ENCODE results near the gene SIK3. TPM values are rescaled to one million over a fixed set of nuclear protein-coding genes. Genes with fewer than 3 reads are reported as not detected.

Gene SIK3
- total RNA-seq, 2 donors from 2014 or later, result 37.2 to 43.5 TPM

- Histone ChIP-seq H3K4me3 (ENCODE audit: low read length) (no peak overlapping the region), H3K27ac (ENCODE audit: low read depth, low read length) (no peak overlapping the region), H3K36me3 (ENCODE audit: control insufficient read depth, insufficient read depth, low read length) (peaks cover 11% of the 10 kb centered on the region), H3K9me3 (ENCODE audit: control insufficient read depth, low read length) (no peaks in the 10 kb centered on the region), H3K27me3 (ENCODE audit: control insufficient read depth, insufficient read depth, low read length, poor library complexity, severe bottlenecking) (no peaks in the 10 kb centered on the region), H3K4me1 (ENCODE audit: control insufficient read depth, insufficient read depth, low read length) (peaks cover 34% of the 10 kb centered on the region), H3K9ac (ENCODE audit: extremely low read depth, low read length, poor library complexity, severe bottlenecking) (no peak overlapping the region)
- Mint-ChIP-seq H3K4me3 (no peak overlapping the region), H3K9me3 (no peaks in the 10 kb centered on the region), H3K27ac (no peak overlapping the region), H3K36me3 (ENCODE audit: low read depth) (peaks cover 23% of the 10 kb centered on the region), H3K27me3 (ENCODE audit: insufficient read depth) (no peaks in the 10 kb centered on the region), H3K4me1 (peaks cover 54% of the 10 kb centered on the region)
- 80 to 90% methylated on average over 8 to 9 of the region's 9 CpGs for WGBS, 2 experiments (ENCODE audit: insufficient coverage in 1 of 2, insufficient read length in 1 of 2)
- DNase-seq, result no peak
- TF ChIP-seq, protein P1, sequence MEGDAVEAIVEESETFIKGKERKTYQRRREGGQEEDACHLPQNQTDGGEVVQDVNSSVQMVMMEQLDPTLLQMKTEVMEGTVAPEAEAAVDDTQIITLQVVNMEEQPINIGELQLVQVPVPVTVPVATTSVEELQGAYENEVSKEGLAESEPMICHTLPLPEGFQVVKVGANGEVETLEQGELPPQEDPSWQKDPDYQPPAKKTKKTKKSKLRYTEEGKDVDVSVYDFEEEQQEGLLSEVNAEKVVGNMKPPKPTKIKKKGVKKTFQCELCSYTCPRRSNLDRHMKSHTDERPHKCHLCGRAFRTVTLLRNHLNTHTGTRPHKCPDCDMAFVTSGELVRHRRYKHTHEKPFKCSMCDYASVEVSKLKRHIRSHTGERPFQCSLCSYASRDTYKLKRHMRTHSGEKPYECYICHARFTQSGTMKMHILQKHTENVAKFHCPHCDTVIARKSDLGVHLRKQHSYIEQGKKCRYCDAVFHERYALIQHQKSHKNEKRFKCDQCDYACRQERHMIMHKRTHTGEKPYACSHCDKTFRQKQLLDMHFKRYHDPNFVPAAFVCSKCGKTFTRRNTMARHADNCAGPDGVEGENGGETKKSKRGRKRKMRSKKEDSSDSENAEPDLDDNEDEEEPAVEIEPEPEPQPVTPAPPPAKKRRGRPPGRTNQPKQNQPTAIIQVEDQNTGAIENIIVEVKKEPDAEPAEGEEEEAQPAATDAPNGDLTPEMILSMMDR (conservative IDR thresholded peaks at IDR 0.05), result no peak
Measured at GRCh38 chr11:116840746-116841296, 257.4 kb downstream of the SIK3 start.

DNA sequence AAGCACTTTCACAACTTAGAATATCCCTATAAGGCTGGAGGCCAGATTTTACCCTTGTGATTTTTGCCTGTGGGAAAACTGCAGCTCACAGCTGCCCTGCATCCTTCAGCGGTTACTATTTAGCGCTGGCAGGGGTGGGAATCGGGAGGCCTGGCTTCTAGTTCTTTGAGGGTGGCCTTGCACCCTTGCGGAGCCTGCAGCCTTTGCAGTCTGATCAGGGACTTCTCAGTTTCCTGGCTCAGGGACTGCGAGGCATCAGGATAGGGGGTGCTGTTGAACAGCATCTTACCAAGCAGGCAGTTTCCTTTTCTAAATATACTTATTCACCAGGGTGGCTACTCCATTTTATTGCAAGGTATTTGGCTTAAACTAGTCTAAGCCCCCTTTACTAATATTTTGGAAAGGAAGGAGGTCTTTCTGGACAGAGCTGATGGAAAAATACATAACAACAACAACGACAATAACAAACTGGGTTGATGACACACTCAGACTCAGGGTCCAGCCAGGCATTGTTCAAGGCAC lies 257.9 kb downstream of the SIK3 start:
- H3K9me3 Mint-ChIP-seq, result no peaks in the 10 kb centered on the region
- TF ChIP-seq, protein P1 (conservative IDR thresholded peaks at IDR 0.05), result peak; percentile 59
- H3K27ac Mint-ChIP-seq, result no peak overlapping the region

GRCh38 chr11:116838321-116839084 lies 259.7 kb downstream of the SIK3 start:
- H3K36me3 Mint-ChIP-seq (ENCODE audit: low read depth), result peaks cover 9% of the 10 kb centered on the region
- H3K4me3 ChIP-seq (ENCODE audit: low read length), result no peak overlapping the region
- H3K9me3 ChIP-seq (ENCODE audit: control insufficient read depth, low read length), result no peaks in the 10 kb centered on the region
- peaks cover 53% of the 10 kb centered on the region for H3K4me1 Mint-ChIP-seq
- TF ChIP-seq, protein P1 (conservative IDR thresholded peaks at IDR 0.05), result no peak
- H3K27me3 ChIP-seq (ENCODE audit: control insufficient read depth, insufficient read depth, low read length, poor library complexity, severe bottlenecking), result no peaks in the 10 kb centered on the region
- no peak overlapping the region for H3K4me3 Mint-ChIP-seq
- H3K36me3 ChIP-seq (ENCODE audit: control insufficient read depth, insufficient read depth, low read length), result no peaks in the 10 kb centered on the region
- no peak overlapping the region for H3K27ac ChIP-seq (ENCODE audit: low read depth, low read length)
- H3K4me1 ChIP-seq (ENCODE audit: control insufficient read depth, insufficient read depth, low read length), result peaks cover 33% of the 10 kb centered on the region
- peak overlapping the region; percentile 91 for H3K27ac Mint-ChIP-seq
- no peaks in the 10 kb centered on the region for H3K9me3 Mint-ChIP-seq
- no peak overlapping the region for H3K9ac ChIP-seq (ENCODE audit: extremely low read depth, low read length, poor library complexity, severe bottlenecking)
- DNase-seq, result no peak
- WGBS, 2 experiments (ENCODE audit: insufficient coverage in 1 of 2, insufficient read length in 1 of 2), result 89 to 100% methylated on average over 3 to 6 of the region's 6 CpGs
- peaks cover 7% of the 10 kb centered on the region for H3K27me3 Mint-ChIP-seq (ENCODE audit: insufficient read depth)

More for the DNA sequence above, 257.9 kb downstream of the SIK3 start:
- H3K4me3 Mint-ChIP-seq, result no peak overlapping the region
- Histone ChIP-seq H3K9ac (ENCODE audit: extremely low read depth, low read length, poor library complexity, severe bottlenecking) (no peak overlapping the region), H3K4me3 (ENCODE audit: low read length) (no peak overlapping the region), H3K27ac (ENCODE audit: low read depth, low read length) (no peak overlapping the region), H3K36me3 (ENCODE audit: control insufficient read depth, insufficient read depth, low read length) (peaks cover 7% of the 10 kb centered on the region), H3K9me3 (ENCODE audit: control insufficient read depth, low read length) (no peaks in the 10 kb centered on the region), H3K4me1 (ENCODE audit: control insufficient read depth, insufficient read depth, low read length) (peaks cover 39% of the 10 kb centered on the region), H3K27me3 (ENCODE audit: control insufficient read depth, insufficient read depth, low read length, poor library complexity, severe bottlenecking) (no peaks in the 10 kb centered on the region)
- peak; percentile 73 for DNase-seq
- WGBS, 2 experiments (ENCODE audit: insufficient coverage in 1 of 2, insufficient read length in 1 of 2), result 78 to 82% methylated on average over 3 to 6 of the region's 6 CpGs
- H3K4me1 Mint-ChIP-seq, result peaks cover 56% of the 10 kb centered on the region
- H3K27me3 Mint-ChIP-seq (ENCODE audit: insufficient read depth), result no peaks in the 10 kb centered on the region
- peaks cover 18% of the 10 kb centered on the region for H3K36me3 Mint-ChIP-seq (ENCODE audit: low read depth)
